NCI-H526 (cell line): ENCODE results near the gene PTCH1.

ENCODE experiments used
- DNase-seq, 2 experiments: peaks; one replicate each; lab custom pipeline; 2025; lab: John Stamatoyannopoulos, UW

Gene PTCH1

GRCh38 chr9:95440447-95440846 lies 76.3 kb downstream of the PTCH1 start:
- no peak for DNase-seq

GRCh38 chr9:95438561-95439357 lies 78.0 kb downstream of the PTCH1 start:
- no peak for DNase-seq

DNA sequence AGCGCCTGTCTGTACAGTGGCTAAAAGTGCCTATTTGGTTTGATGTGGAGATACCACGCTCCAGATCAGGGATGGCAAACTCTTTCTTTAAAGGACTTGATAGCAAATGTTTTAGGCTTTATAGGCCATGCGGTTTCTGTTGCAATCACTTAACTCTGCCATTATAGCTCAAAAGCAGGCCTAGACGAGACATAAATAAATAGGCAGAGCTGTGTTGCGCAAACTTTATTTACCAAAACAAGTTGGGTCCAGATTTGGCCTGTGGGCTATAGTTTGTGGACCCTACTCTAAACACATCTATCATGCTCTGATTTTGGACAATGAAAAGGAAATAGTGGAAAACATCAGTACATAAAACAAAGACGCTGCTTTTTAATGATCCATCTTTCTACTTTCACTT lies 79.2 kb downstream of the PTCH1 start:
- DNase-seq: no peak

DNA sequence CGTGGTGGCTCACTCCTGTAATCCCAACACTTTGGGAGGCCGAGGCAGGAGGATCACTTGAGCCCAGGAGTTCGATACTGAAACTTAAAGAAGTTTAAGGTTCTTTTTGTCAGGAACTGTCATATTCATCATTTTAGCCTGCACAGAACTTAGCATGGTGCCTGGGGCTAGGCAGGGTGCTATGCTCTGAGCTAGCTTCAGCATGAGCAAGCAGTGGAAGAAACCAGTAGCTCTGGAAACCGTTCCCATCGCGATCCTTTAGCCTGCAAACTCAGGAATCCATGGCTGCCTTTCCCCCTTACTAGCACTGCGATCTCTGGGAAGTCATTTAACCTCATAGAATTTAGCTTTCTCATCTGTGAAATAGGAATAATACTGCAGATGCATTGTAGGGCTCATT lies 80.4 kb downstream of the PTCH1 start:
- DNase-seq: no peak

DNA sequence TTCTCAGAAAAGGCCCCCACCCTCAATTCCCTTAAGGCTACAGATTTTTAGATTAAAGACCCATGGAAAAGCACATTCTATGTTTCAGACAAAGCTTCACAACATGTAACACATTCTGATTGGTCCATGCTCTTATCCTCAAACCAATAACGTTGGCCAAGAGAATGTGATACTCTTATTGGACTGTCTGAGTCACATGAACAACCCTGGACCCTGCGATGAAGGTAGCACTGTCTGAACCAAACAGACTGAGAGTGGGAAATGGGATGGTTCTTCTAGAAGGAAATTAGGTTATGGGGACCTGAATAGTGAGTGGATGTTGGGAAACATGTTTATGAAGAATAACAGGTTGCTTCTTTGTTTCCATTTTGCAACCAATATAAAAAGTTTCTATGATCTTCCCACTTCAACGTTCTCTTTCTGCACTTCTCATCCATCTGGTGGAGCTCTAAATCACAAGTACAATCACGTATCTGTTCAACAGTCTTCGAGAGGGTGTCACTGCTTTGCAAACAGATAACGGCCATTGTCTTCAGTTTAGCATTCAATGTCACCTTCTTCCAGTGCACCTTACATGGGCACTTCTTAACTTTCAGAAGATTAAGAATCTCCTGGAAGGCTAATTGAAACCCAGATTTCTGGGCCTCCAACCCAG lies 81.6 kb downstream of the PTCH1 start:
- no peak for DNase-seq

DNA sequence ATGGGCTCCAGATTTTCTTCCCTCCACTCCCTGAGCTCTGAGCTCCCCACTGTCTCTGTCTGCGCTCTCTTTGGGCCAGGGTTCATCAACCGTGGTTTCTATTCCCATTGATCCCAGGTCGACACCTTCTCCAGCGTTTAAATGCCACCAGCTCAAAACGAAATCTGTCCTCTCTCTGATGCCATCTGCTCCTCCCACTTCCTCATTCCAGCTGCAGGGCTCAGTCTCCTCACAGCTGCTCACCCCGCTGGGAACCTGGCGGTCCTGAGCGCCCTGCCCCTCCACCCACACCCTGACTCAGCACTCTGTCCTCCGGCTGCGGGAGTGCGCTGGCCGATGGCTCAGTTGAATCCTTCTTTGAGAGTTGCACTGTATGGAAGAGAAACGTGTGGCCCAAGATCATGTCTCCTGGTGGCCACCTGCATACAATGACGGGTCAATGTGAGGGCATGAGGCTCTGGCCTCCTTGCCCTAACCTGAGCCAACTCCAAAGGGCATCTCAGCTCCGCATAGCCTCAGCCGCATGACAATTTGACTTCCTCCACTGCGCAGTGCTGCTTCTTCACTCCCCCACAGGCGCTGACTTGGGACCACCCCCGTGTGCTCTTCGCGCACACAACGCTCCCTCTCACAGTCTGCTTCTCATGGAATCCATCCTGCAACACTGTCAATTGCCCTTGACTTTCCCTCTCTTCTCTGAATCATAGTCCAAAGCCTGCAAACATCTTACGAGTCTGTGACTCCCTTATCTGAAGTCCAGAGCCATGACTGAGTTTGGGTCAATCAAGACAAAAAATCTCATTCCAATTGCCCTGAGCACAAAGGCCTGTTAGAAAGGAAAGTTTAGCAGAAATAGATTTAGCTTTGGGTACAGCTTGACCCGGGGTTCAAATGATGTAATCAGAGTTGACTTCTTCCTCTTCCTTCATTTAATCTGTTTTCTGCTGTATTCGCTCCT lies 82.4 kb downstream of the PTCH1 start:
- no peak for DNase-seq

DNA sequence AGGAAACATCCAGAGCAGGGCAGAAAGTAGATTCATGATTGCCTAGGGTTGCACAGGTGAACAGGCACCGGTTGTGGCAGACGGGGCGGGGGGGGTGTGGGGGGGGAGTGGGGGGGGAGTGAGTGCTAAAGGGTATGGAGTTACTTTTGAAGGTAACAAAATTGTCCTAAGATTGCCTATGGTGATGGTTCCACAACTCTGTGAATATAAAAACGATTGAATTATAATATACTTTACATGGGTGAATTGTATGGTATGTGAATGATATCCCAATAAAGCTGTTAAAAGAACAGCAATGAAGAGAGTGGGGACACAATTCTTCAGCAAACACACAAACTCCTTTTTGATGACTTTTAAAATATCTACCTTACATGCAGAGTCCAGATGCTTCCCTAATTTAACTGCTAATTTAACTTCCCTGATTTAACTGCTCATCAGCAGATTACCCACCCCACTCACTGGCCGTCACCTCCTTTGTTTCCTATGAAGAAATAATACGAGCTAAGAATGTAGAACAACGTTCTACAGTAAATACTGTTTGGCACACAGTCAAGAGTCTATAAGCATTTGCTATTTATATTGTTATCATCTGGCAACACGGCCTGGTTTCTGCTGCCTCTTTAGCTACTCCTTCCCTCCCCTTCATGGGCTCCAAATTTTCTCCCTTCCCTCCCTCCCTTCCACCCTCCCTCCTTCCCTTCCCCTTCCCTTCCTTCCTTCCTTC lies 83.5 kb downstream of the PTCH1 start:
- DNase-seq: no peak

GRCh38 chr9:95431286-95431685 lies 85.5 kb downstream of the PTCH1 start:
- DNase-seq: no peak

DNA sequence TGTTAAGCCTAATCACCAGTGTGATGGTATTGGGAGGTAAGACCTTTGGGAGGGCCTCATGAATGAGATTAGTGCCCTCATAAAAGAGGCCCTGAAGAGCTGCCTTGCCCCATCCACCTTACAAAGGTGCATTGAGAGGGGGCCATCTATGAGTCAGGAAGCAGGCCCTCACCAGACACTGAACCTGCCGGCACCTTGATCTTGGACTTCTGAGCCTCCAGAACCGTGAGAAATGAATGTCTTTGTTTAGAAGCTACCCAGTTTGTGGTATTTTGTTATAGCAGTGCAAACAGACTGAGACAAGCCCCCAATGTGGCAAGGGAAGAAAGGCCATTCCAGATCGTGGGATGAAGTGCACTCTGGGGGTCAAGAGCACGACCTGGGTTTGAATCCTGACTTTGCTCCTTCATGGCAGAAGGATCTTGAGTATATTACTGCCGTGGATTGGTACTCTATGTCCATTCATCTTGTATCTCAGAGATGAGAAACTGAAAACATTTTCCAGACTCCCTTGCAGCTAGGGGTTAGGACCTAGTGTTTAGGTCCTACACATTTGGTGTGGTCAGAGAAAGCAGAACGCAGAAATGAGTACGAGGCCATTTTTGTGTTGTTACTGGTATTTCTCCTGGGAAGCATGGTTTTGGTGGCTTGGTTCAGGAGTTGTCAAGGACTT lies 86.7 kb downstream of the PTCH1 start:
- no peak for DNase-seq

DNA sequence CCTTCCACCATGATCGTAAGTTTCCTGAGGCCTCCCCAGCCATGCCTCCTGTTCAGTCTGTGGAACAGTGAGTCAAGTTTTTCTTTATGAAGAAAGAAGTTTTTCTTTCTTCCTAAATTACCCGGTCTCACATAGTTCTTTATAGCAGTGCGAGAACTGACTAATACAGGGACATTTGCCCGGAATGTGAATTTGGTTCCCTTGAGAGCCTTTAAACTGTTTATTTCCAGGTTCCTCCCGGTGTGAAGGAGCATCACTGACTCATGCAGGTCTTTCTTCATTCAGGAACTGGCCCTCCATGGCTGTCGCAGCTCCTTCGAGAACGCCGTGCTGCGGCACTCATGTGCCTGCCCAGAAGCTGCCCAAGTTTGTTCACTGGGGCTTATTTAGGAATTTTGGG lies 87.7 kb downstream of the PTCH1 start:
- DNase-seq: no peak

- peak; percentile 21 to 45 for DNase-seq
Observed at GRCh38 chr9:95425910-95426551, 90.7 kb downstream of the PTCH1 start.

DNA sequence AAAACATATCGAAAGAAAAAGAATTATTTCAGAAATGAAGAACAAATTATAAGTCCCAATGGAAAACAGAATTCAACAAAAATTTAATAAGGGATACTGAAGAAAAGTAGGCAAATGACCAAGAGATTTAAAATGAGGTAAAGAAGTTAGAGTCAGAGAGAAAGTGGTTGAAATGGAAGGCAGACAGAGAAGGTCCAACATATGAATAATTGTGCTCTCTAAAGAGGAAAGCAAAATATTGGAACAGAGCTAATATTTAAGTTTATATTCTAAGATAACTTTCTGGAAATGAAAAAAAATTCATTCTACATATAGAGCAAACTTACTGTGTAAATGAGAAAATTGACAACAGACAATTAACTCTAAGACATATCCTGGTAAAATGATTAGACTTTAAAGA lies 94.1 kb downstream of the PTCH1 start:
- no peak for DNase-seq

DNA sequence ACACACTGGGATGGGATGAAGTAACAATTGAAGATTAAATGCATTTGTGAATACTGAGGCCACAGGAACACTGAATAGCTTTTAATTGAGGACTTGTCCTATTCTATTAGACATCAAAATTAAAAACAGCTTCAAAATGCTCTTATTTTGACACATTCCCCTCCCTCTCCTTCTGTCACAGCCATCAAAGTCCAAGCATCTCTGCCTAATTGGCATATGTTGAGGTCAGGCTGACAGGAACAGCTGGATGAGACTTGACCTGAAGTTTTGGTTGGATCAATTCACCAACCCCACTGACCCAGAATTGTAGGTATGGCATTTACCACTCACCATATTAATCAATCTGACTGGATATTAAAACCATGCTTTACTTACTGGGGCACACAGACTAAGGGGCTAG lies 96.3 kb downstream of the PTCH1 start:
- DNase-seq: no peak

GRCh38 chr9:95419444-95419843 lies 97.3 kb downstream of the PTCH1 start:
- DNase-seq: no peak

- DNase-seq: no peak
Observed at GRCh38 chr9:95415158-95415557, 101.6 kb downstream of the PTCH1 start.

DNA sequence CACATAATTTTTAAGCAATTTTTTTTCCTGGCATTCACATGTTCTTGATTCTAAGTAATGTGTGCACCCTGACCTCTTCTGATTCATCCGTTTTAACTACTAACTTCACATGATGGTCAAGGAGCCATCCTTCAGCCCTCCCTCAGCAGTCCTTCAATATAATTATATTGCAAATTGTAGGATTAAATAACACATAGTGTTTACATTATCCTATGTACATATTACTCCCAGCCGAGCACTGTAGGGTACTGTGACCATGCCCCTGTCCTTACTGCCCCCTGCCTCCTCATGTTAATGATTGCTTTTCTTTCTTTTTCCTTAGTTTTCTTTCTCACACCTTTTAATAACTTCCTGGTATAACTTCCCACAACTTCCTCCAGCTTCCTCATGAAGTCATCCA lies 103.0 kb downstream of the PTCH1 start:
- no peak for DNase-seq

- DNase-seq: no peak
Observed at GRCh38 chr9:95411054-95411892, 105.5 kb downstream of the PTCH1 start.

GRCh38 chr9:95409650-95410426 lies 106.9 kb downstream of the PTCH1 start:
- no peak for DNase-seq

GRCh38 chr9:95407524-95407923 lies 109.2 kb downstream of the PTCH1 start:
- DNase-seq: no peak
